Neutrophil (primary cell): ENCODE data around the gene RRP1B.
"Not testable (repeated sequence)": the region's sequence is repeated elsewhere in the genome, so short reads cannot be mapped to it uniquely, and the experiment has no call there.

Source experiments
- H3K27ac ChIP-seq: fragments of 200-600 bp; sonication (generic); 2 replicates; pipeline ENCODE4 v1.5.1; 2016; ENCODE audit warnings: mild to moderate bottlenecking, moderate library complexity
- H3K27me3 ChIP-seq: fragments of 200-600 bp; sonication (generic); 2 replicates; pipeline ENCODE4 v1.6.0; 2016; ENCODE audit warnings: mild to moderate bottlenecking
- H3K36me3 ChIP-seq: fragments of 200-600 bp; sonication (generic); 2 replicates; pipeline ENCODE4 v1.5.1; 2017
- H3K4me1 ChIP-seq, 2 experiments: fragments of 200-600 bp in 1 of 2; sonication (generic) in 1 of 2; 1 replicate in 1 of 2; 2 replicates in 1 of 2; pipeline versions ENCODE4 v1.5.1 to v1.6.1; 2013 to 2016; ENCODE audit warnings: low read depth in 1 of 2, low read length in 1 of 2, mild to moderate bottlenecking in 1 of 2, moderate library complexity in 1 of 2; ENCODE audit not compliant: control insufficient read depth in 1 of 2, insufficient read depth in 1 of 2
- H3K4me3 ChIP-seq, 2 experiments: fragments of 200-600 bp in 1 of 2; sonication (generic) in 1 of 2; 1 replicate in 1 of 2; 2 replicates in 1 of 2; pipeline ENCODE4 v1.5.1; 2013 to 2016; ENCODE audit warnings: low read depth in 1 of 2, low read length in 1 of 2, mild to moderate bottlenecking in 1 of 2, moderate library complexity in 1 of 2
- H3K9me3 ChIP-seq: fragments of 200-600 bp; sonication (generic); 2 replicates; pipeline ENCODE4 v1.5.1; 2016
- TF ChIP-seq, protein P1 (sequence below): fragments of 200-600 bp; sonication (generic); IDR thresholded peaks from 2 replicates; pipeline ENCODE4 v1.5.1; 2016; ENCODE audit warnings: antibody characterized with exemption

RRP1B gene

DNA sequence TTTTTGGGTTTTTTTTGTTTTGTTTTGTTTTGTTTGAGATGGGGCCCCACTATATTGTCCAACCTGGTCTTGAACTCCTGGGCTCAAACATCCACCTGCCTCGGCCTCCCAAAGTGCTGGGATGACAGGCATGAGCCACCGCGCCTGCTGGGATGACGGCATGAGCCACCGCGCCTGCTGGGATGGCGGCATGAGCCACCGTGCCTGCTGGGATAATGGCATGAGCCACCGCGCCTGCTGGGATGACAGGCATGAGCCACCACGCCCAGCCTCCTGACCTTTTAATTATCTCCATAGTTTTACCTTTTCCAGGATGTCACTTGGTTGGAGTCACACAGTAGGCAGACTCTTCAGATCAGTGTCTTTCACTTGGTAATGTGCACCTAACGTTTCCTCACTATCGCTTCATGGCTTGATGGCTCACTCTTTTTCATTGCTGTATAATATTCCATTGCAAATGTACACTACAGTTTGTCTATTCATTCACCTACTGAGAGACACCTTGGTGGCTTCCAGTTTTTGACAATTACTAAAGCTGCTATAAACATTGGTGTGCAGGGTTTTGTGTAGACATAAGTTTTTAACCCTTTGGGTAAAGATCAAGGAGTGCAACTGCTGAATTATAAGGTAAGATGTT lies 49.5 kb downstream of the RRP1B start:
- H3K36me3 ChIP-seq: no peaks in the 10 kb centered on the region
- H3K27ac ChIP-seq: no peak overlapping the region
- no peak overlapping the region for H3K4me3 ChIP-seq
- H3K27me3 ChIP-seq: no peaks in the 10 kb centered on the region
- TF ChIP-seq, protein P1, sequence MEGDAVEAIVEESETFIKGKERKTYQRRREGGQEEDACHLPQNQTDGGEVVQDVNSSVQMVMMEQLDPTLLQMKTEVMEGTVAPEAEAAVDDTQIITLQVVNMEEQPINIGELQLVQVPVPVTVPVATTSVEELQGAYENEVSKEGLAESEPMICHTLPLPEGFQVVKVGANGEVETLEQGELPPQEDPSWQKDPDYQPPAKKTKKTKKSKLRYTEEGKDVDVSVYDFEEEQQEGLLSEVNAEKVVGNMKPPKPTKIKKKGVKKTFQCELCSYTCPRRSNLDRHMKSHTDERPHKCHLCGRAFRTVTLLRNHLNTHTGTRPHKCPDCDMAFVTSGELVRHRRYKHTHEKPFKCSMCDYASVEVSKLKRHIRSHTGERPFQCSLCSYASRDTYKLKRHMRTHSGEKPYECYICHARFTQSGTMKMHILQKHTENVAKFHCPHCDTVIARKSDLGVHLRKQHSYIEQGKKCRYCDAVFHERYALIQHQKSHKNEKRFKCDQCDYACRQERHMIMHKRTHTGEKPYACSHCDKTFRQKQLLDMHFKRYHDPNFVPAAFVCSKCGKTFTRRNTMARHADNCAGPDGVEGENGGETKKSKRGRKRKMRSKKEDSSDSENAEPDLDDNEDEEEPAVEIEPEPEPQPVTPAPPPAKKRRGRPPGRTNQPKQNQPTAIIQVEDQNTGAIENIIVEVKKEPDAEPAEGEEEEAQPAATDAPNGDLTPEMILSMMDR: no peak
- H3K9me3 ChIP-seq: no peaks in the 10 kb centered on the region
- no peaks in the 10 kb centered on the region for H3K4me1 ChIP-seq

DNA sequence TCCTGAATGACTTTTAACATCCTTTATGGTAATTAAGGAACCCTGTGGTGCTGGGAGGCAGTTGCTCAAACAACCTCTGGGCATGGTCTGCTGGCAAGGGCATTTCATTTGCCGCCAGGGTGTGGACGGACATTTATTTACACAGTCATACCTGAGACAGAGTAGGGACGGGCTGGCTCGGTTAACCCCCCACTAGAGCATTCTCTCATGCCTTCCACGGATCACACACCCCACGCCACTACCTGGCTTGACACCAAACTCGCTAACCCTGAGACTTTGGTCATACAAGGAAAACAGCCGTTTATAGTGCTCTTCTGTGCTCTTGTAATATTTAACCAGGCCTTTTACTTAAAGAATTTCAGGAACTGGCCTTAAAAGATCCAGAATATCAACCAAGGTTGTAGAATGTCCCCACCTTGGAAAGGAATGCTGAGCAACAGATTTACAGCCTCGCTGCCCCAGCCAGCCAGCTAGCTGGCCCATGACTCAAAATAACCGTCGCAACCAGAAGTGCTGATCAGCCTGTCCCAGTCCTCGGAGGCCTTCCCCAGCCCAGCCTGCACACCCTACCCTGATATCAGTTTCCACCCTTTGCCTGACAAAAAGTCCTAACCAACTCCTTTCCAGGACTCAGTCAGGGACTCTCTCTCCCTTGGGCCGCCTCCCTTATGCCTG lies 53.0 kb downstream of the RRP1B start:
- Histone ChIP-seq H3K27me3 (peaks cover 7% of the 10 kb centered on the region), H3K36me3 (no peaks in the 10 kb centered on the region), H3K9me3 (no peaks in the 10 kb centered on the region), H3K4me1 (no peaks in the 10 kb centered on the region), H3K4me3 (no peak overlapping the region), H3K27ac (no peak overlapping the region)
- TF ChIP-seq, protein P1: no peak

DNA sequence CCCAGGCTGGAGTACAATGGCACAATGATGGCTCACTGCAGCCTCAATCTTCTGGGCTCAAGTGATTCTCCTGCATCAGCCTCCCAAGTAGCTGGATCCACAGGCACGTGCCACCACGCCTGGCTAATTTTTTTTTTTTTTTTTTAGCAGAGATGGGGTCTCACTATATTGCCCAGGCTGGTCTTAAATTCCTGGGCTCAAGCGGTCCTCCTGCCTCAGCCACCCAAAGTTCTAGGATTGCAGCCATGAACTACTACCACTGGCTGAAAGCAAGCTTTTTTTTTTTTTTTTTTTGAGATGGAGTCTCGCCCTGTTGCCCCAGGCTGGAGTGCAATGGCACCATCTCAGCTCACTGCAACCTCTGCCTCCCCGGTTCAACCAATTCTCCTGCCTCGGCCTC lies 53.8 kb downstream of the RRP1B start:
- H3K9me3 ChIP-seq, H3K4me1 ChIP-seq, H3K27me3 ChIP-seq, H3K4me3 ChIP-seq, H3K36me3 ChIP-seq, H3K27ac ChIP-seq: not testable (repeated sequence)

- Histone ChIP-seq H3K4me1 (peaks cover 25 to 31% of the 10 kb centered on the region in 2 experiments), H3K27me3 (peaks cover 13% of the 10 kb centered on the region), H3K9me3 (no peaks in the 10 kb centered on the region), H3K36me3 (no peaks in the 10 kb centered on the region), H3K4me3 (no peak overlapping the region), H3K27ac (no peak overlapping the region)
- TF ChIP-seq, protein P1: no peak
These were observed 57.2 kb downstream of the RRP1B start for GRCh38 chr21:43716376-43717165.

- Histone ChIP-seq H3K4me3 (no peak overlapping the region), H3K4me1 (peaks cover 33 to 39% of the 10 kb centered on the region in 2 experiments), H3K36me3 (no peaks in the 10 kb centered on the region), H3K9me3 (no peaks in the 10 kb centered on the region), H3K27ac (no peak overlapping the region), H3K27me3 (peaks cover 13% of the 10 kb centered on the region)
- TF ChIP-seq, protein P1: no peak
These were observed 58.0 kb downstream of the RRP1B start for GRCh38 chr21:43717166-43717853.
